A549 (cell line): ENCODE results near the gene RUBCN. TPM values are rescaled to one million over a fixed set of nuclear protein-coding genes. Genes with fewer than 3 reads are reported as not detected.
A peak's percentile ranks its signal among the peaks of the same experiment; 100 is the strongest.
"Not testable (repeated sequence)": the region's sequence is repeated elsewhere in the genome, so short reads cannot be mapped to it uniquely, and the experiment has no call there.

Experiments
- ATAC-seq, 2 experiments: fragments of 200-7000 bp in 1 of 2; fragments of >200 bp in 1 of 2; cut with Nextera tagmentation in 1 of 2; cut with Tn5 transposase in 1 of 2; 3 replicates each; pipeline versions ENCODE4 v1.8.0 to v1.9.1; 2018 to 2020; ENCODE audit warnings: mild to moderate bottlenecking in 1 of 2, moderate library complexity in 1 of 2
- CTCF ChIA-PET: fragments of 300-600 bp; sonication (Branson Sonifier 250); formaldehyde crosslinking; extraction: SDS; loops from one replicate; lab custom pipeline; 2021; ENCODE audit warnings: antibody characterized with exemption, inconsistent platforms; lab: Yijun Ruan, JAX
- POLR2A ChIA-PET: fragments of 350-600 bp; formaldehyde crosslinking; extraction: SDS; loops from one replicate; lab custom pipeline; 2021; ENCODE audit warnings: antibody characterized with exemption, inconsistent platforms; lab: Yijun Ruan, JAX
- DNase-seq, 2 experiments: peaks; one replicate each; pipeline versions ENCODE4 v3.0.0 to v3.0.0-alpha.2; 2011 to 2016; ENCODE audit warnings: low read depth in 1 of 2, low spot score in 1 of 2
- FAIRE-seq: peaks from 2 replicates; lab custom pipeline; 2011; peaks lifted over from hg19 to GRCh38; lab: Jason Lieb, UNC
- H3K27ac ChIP-seq, 2 experiments: fragments of >200 bp; sonication (Bioruptor Twin); formaldehyde crosslinking; 3 replicates each; pipeline ENCODE4 v1.5.1; 2016 to 2017
- H3K4me1 ChIP-seq: fragments of >200 bp; sonication (Bioruptor Twin); formaldehyde crosslinking; 3 replicates; pipeline ENCODE4 v1.6.1; 2016
- H3K4me2 ChIP-seq: fragments of >200 bp; sonication (Bioruptor Twin); formaldehyde crosslinking; 3 replicates; pipeline ENCODE4 v1.6.1; 2016
- H3K4me3 ChIP-seq: fragments of >200 bp; sonication (Bioruptor Twin); formaldehyde crosslinking; 3 replicates; pipeline ENCODE4 v1.5.1; 2016
- H3K9me3 ChIP-seq: fragments of >200 bp; sonication (Bioruptor Twin); formaldehyde crosslinking; 3 replicates; pipeline ENCODE4 v1.6.1; 2016
- EHMT2 ChIP-seq: fragments of 200-600 bp; sonication (generic); IDR thresholded peaks from 2 replicates; pipeline ENCODE4 v1.6.1; 2016; ENCODE audit warnings: antibody characterized with exemption, low read depth, mild to moderate bottlenecking, moderate library complexity
- FOSB ChIP-seq: fragments of 250-450 bp; sonication (Bioruptor Pico); IDR thresholded peaks from 2 replicates; pipeline ENCODE4 v1.5.0; 2020; ENCODE audit warnings: mild to moderate bottlenecking, moderate library complexity
- FOSL2 ChIP-seq, 2 experiments: fragments of 450-650 bp in 1 of 2; fragments of >200 bp in 1 of 2; sonication (Bioruptor Twin) in 1 of 2; formaldehyde crosslinking; IDR thresholded peaks; 2 replicates each; pipeline versions ENCODE4 v1.5.0 to v1.6.1; 2016 to 2020; ENCODE audit warnings: mild to moderate bottlenecking in 1 of 2, moderate library complexity in 1 of 2
- HOXA7 ChIP-seq: fragments of 250-450 bp; sonication (Bioruptor Pico); IDR thresholded peaks from 2 replicates; pipeline ENCODE4 v1.5.0; 2020; ENCODE audit warnings: mild to moderate bottlenecking, moderate library complexity
- HOXB5 ChIP-seq: fragments of 250-450 bp; sonication (Bioruptor Pico); IDR thresholded peaks from 2 replicates; pipeline ENCODE4 v1.5.0; 2020; ENCODE audit warnings: mild to moderate bottlenecking, moderate library complexity
- JUN ChIP-seq, 2 experiments: fragments of >200 bp; sonication (Bioruptor Twin); formaldehyde crosslinking; IDR thresholded peaks; 2 replicates in 1 of 2; 3 replicates in 1 of 2; pipeline ENCODE4 v1.6.1; 2016 to 2017
- MAZ ChIP-seq: fragments of 150-350 bp; IDR thresholded peaks from 2 replicates; pipeline ENCODE4 v1.6.1; 2014; ENCODE audit warnings: antibody characterized with exemption, low read depth, low read length, borderline replicate concordance
- POLR2AphosphoS2 ChIP-seq: conservative IDR thresholded peaks from 2 replicates; pipeline ENCODE4 v1.6.1; 2012; ENCODE audit warnings: low read length, improper control_type of control experiment, inconsistent platforms
- RFX5 ChIP-seq: fragments of 450-650 bp; IDR thresholded peaks from 2 replicates; pipeline ENCODE4 v1.7.1; 2014; ENCODE audit warnings: antibody characterized with exemption, mild to moderate bottlenecking, moderate library complexity
- RNF2 ChIP-seq: fragments of 200-600 bp; sonication (generic); IDR thresholded peaks from 2 replicates; pipeline ENCODE4 v1.6.1; 2016; ENCODE audit warnings: low read depth, mild to moderate bottlenecking, antibody characterized with exemption, moderate library complexity, borderline replicate concordance
- TP53 ChIP-seq: fragments of 250-450 bp; sonication (Bioruptor Pico); IDR thresholded peaks from 2 replicates; pipeline ENCODE4 v1.5.0; 2021; ENCODE audit warnings: mild to moderate bottlenecking, moderate library complexity
- WGBS: methylation state at CpG from one replicate; pipeline ENCODE4 v1.1.6; 2017; ENCODE audit errors: missing lambda C conversion rate; 5-methylcytosine and 5-hydroxymethylcytosine counted together
- polyA plus RNA-seq, 4 experiments: library from polyadenylated mRNA; depleted of rRNA in 3 of 4; stranded (reverse); fragments of >200 nt; fragmentation: RNase III in 1 of 4; extraction: RNeasy Plus Mini Kit Qiagen cat#74134 plus additional on column Dnase treatment in 1 of 4; gene quantifications; 2 replicates in 3 of 4; 3 replicates in 1 of 4; pipeline ENCODE4 v1.2.3, GENCODE V29; 2011 to 2017
- TF ChIP-seq, protein P1 (sequence below): fragments of >200 bp; sonication (Bioruptor Twin); formaldehyde crosslinking; IDR thresholded peaks from 3 replicates; pipeline ENCODE4 v1.5.1; 2016
- TF ChIP-seq, protein P2 (sequence below): fragments of 200-600 bp; sonication (generic); IDR thresholded peaks from 2 replicates; pipeline ENCODE4 v1.6.1; 2016; ENCODE audit warnings: antibody characterized with exemption, mild to moderate bottlenecking, moderate library complexity
- TF ChIP-seq, protein P3 (sequence below): IDR thresholded peaks from 2 replicates; pipeline ENCODE4 v1.6.1; 2012

Gene RUBCN
- polyA plus RNA-seq, 2 of the 4 experiments (the other 2 are of a cell fraction): 6.5 to 8.2 TPM

DNA sequence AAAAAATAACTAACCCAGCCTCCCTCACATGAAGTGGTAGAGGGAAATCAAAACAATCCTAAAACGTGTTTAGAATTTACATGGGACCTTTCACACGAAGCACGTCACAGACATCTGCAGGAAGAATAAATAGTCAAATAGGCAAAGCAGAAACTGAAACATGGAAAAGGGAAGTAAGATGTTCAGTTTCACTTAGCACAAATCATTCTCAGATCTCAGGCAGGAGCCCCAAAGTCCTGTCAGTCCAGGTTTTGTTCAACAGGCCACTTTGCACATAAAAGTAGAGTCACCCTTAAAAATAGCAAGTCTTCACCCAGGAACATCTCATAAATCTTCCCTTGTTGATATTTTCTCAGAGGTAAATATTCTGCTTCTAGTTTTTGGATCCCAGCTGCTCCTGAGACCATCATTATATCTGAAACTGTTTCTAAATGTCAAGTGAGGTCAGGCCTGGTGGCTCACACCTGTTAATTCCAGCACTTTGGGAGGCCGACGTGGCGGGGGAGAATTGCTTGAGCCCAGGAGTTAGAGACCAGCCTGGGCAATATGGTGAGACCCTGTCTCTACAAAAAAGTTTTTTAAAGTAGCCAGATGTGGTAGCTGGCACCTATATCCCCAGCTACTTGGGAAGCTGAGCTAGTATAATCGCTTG is 1.9 kb downstream of the RUBCN start:
- TF ChIP-seq HOXB5 (CRISPR knock-in tag) (no peak), TP53 (no peak)
- TF ChIP-seq, protein P1, sequence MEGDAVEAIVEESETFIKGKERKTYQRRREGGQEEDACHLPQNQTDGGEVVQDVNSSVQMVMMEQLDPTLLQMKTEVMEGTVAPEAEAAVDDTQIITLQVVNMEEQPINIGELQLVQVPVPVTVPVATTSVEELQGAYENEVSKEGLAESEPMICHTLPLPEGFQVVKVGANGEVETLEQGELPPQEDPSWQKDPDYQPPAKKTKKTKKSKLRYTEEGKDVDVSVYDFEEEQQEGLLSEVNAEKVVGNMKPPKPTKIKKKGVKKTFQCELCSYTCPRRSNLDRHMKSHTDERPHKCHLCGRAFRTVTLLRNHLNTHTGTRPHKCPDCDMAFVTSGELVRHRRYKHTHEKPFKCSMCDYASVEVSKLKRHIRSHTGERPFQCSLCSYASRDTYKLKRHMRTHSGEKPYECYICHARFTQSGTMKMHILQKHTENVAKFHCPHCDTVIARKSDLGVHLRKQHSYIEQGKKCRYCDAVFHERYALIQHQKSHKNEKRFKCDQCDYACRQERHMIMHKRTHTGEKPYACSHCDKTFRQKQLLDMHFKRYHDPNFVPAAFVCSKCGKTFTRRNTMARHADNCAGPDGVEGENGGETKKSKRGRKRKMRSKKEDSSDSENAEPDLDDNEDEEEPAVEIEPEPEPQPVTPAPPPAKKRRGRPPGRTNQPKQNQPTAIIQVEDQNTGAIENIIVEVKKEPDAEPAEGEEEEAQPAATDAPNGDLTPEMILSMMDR: no peak
- TF ChIP-seq, protein P2, sequence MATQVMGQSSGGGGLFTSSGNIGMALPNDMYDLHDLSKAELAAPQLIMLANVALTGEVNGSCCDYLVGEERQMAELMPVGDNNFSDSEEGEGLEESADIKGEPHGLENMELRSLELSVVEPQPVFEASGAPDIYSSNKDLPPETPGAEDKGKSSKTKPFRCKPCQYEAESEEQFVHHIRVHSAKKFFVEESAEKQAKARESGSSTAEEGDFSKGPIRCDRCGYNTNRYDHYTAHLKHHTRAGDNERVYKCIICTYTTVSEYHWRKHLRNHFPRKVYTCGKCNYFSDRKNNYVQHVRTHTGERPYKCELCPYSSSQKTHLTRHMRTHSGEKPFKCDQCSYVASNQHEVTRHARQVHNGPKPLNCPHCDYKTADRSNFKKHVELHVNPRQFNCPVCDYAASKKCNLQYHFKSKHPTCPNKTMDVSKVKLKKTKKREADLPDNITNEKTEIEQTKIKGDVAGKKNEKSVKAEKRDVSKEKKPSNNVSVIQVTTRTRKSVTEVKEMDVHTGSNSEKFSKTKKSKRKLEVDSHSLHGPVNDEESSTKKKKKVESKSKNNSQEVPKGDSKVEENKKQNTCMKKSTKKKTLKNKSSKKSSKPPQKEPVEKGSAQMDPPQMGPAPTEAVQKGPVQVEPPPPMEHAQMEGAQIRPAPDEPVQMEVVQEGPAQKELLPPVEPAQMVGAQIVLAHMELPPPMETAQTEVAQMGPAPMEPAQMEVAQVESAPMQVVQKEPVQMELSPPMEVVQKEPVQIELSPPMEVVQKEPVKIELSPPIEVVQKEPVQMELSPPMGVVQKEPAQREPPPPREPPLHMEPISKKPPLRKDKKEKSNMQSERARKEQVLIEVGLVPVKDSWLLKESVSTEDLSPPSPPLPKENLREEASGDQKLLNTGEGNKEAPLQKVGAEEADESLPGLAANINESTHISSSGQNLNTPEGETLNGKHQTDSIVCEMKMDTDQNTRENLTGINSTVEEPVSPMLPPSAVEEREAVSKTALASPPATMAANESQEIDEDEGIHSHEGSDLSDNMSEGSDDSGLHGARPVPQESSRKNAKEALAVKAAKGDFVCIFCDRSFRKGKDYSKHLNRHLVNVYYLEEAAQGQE: no peak
- CTCF ChIA-PET: interaction anchor here (0.6 kb wide), 1 partner anchor 8 kb away, joined by 3 read pairs; no protein-coding TSS in a partner anchor
- POLR2A ChIA-PET: no interaction called here
- no peak overlapping the region for H3K27ac ChIP-seq
- ATAC-seq (no peak), FAIRE-seq (no peak), DNase-seq (no peak)
- peak overlapping the region; percentile 99; the same call in 1 of the 3 replicates for H3K4me2 ChIP-seq
- H3K4me3 ChIP-seq: no peak overlapping the region
- WGBS: 90% methylated on average over 7 of the region's 7 CpGs
- H3K9me3 ChIP-seq: no peaks in the 10 kb centered on the region
- H3K4me1 ChIP-seq: peaks cover 15% of the 10 kb centered on the region; the same call in 1 of the 3 replicates

DNA sequence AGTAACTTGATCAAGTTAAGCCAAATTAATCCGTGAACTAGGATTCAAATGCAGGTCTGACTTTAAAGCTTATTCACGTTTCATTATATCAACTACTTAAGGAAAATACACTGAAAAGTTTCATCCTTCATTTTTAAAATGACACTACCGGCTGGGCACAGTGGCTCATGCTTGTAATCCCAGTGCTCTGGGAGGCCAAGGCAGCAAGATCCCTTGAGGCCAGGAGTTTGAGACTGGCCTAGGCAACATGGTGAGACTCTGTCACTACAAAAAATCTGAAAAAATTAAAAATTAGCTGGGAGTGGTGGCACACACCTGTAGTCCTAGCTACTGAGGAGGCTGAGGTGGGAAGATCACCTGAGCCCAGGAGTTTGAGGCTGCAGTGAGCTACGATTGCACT is 3.7 kb downstream of the RUBCN start:
- 95% methylated on average over 4 of the region's 4 CpGs for WGBS

DNA sequence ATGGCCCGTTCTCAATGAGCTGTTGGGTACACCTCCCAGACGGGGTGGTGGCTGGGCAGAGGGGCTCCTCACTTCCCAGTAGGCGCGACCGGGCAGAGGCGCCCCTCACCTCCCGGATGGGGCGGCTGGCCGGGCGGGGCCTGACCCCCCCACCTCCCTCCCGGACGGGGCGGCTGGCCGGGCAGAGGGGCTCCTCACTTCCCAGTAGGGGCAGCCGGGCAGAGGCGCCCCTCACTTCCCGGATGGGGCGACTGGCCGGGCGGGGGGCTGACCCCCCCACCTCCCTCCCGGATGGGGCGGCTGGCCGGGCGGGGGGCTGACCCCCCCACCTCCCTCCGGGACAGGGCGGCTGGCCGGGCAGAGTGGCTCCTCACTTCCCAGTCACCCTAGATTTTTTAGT is 5.2 kb downstream of the RUBCN start:
- H3K4me3 ChIP-seq, H3K4me1 ChIP-seq, H3K9me3 ChIP-seq, DNase-seq, CTCF ChIA-PET, H3K4me2 ChIP-seq, FAIRE-seq, ATAC-seq, POLR2A ChIA-PET, H3K27ac ChIP-seq: not testable (repeated sequence)
- 43% methylated on average over 4 of the region's 27 CpGs for WGBS

More for the DNA sequence above, 3.7 kb downstream of the RUBCN start:
- Histone ChIP-seq H3K4me2 (no peak overlapping the region), H3K27ac (no peak overlapping the region), H3K9me3 (no peaks in the 10 kb centered on the region), H3K4me1 (peaks cover 15% of the 10 kb centered on the region; the same call in 1 of the 3 replicates), H3K4me3 (no peak overlapping the region)
- DNase-seq (no peak), FAIRE-seq (no peak), ATAC-seq (no peak)
- POLR2A ChIA-PET: no interaction called here
- TF ChIP-seq RNF2: no peak
- TF ChIP-seq, protein P3, sequence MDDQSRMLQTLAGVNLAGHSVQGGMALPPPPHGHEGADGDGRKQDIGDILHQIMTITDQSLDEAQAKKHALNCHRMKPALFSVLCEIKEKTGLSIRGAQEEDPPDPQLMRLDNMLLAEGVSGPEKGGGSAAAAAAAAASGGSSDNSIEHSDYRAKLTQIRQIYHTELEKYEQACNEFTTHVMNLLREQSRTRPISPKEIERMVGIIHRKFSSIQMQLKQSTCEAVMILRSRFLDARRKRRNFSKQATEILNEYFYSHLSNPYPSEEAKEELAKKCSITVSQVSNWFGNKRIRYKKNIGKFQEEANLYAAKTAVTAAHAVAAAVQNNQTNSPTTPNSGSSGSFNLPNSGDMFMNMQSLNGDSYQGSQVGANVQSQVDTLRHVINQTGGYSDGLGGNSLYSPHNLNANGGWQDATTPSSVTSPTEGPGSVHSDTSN: no peak
- no peak for TF ChIP-seq POLR2AphosphoS2
- TF ChIP-seq EHMT2: no peak
- no peak for TF ChIP-seq MAZ
- no peak for TF ChIP-seq HOXA7 (CRISPR knock-in tag)
- no peak for TF ChIP-seq JUN (IDR thresholded peaks at IDR 0.05)
- no peak for TF ChIP-seq RFX5
- no peak for TF ChIP-seq FOSL2 (IDR thresholded peaks at IDR 0.05)
- TF ChIP-seq FOSL2 (CRISPR knock-in tag; IDR thresholded peaks at IDR 0.05): no peak
- TF ChIP-seq FOSB (CRISPR knock-in tag): no peak
- CTCF ChIA-PET: interaction anchor here (0.6 kb wide), 1 partner anchor 173 kb away, joined by 5 read pairs; no protein-coding TSS in a partner anchor

DNA sequence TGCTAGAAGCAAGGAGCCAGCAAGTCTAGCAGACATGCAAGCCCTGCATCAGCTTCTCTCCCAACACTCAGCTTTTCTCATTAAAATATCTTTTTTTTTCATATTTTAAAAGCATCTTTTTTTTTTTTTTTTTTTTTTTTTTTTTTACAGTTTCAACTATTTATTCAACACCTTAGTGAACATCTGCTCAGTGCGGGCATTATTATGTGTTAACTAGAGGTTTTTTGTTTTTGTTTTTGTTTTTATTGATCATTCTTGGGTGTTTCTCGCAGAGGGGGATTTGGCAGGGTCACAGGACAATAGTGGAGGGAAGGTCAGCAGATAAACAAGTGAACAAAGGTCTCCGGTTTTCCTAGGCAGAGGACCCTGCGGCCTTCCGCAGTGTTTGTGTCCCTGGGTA is 5.9 kb downstream of the RUBCN start:
- FAIRE-seq, ATAC-seq, POLR2A ChIA-PET: not testable (repeated sequence)

More for the DNA sequence above, 5.9 kb downstream of the RUBCN start:
- CTCF ChIA-PET, H3K27ac ChIP-seq, H3K4me3 ChIP-seq, H3K4me1 ChIP-seq, H3K4me2 ChIP-seq, DNase-seq, H3K9me3 ChIP-seq: not testable (repeated sequence)
- 91% methylated on average over 3 of the region's 5 CpGs for WGBS
